OCI-LY3 (cell line): ENCODE data around the gene PREB.

Experiments
- H2AFZ ChIP-seq: fragments of 200-600, 300-600 bp; shearing (Covaris generic); 2 replicates; pipeline ENCODE4 v1.6.0; 2014; ENCODE audit warnings: antibody characterized with exemption, low read depth, low read length
- H3K27ac ChIP-seq: fragments of 200-600, 300-600 bp; sonication (generic); 2 replicates; pipeline ENCODE4 v1.5.1; 2014; ENCODE audit warnings: mild to moderate bottlenecking, low read length, moderate library complexity, mixed read lengths
- H3K27me3 ChIP-seq: fragments of 200-600, 300-600 bp; sonication (generic); 2 replicates; pipeline ENCODE4 v1.6.1; 2014; ENCODE audit warnings: low read depth, low read length, mixed read lengths
- H3K36me3 ChIP-seq: fragments of 200-600, 300-600 bp; sonication (generic); replicated peaks from 2 replicates; pipeline ENCODE3; 2014; ENCODE audit warnings: low read depth, low read length, mixed read lengths
- H3K4me1 ChIP-seq: fragments of 300-600, 200-600 bp; sonication (generic); 2 replicates; pipeline ENCODE4 v1.6.1; 2014; ENCODE audit warnings: low read length, mixed read lengths
- H3K4me2 ChIP-seq: fragments of 200-600, 300-600 bp; sonication (generic); 2 replicates; pipeline ENCODE4 v1.6.1; 2014; ENCODE audit warnings: low read length, mixed read lengths
- H3K4me3 ChIP-seq: fragments of 300-600, 200-600 bp; sonication (generic); 2 replicates; pipeline ENCODE4 v1.5.1; 2014; ENCODE audit warnings: antibody characterized with exemption, mild to moderate bottlenecking, low read length, moderate library complexity
- H3K79me2 ChIP-seq: fragments of 300-600, 200-600 bp; shearing (Covaris generic); 2 replicates; pipeline ENCODE4 v1.6.1; 2014; ENCODE audit warnings: mild to moderate bottlenecking, low read length, mixed read lengths
- H3K9ac ChIP-seq: fragments of 300-600, 200-600 bp; shearing (Covaris generic); 2 replicates; pipeline ENCODE4 v1.6.0; 2014; ENCODE audit warnings: mild to moderate bottlenecking, low read length, moderate library complexity
- H3K9me3 ChIP-seq: fragments of 200-600, 300-600 bp; shearing (Covaris generic); 2 replicates; pipeline ENCODE4 v1.6.1; 2014; ENCODE audit warnings: low read length, mixed read lengths; ENCODE audit not compliant: insufficient read depth
- H4K20me1 ChIP-seq: fragments of 200-600, 300-600 bp; sonication (generic); 2 replicates; pipeline ENCODE4 v1.6.1; 2016; ENCODE audit warnings: low read length, mixed read lengths; ENCODE audit not compliant: insufficient read depth
- EZH2phosphoT487 ChIP-seq: fragments of 200-600 bp; shearing (Covaris generic); IDR thresholded peaks from 2 replicates; pipeline ENCODE4 v1.6.1; 2018; ENCODE audit warnings: antibody characterized with exemption, mixed run types, low read depth
- TF ChIP-seq, protein P1 (sequence below): fragments of 200-600, 300-600 bp; sonication (generic); IDR thresholded peaks from 2 replicates; pipeline ENCODE4 v1.5.1; 2014; ENCODE audit warnings: antibody characterized with exemption, low read length, low read depth

The PREB gene

DNA sequence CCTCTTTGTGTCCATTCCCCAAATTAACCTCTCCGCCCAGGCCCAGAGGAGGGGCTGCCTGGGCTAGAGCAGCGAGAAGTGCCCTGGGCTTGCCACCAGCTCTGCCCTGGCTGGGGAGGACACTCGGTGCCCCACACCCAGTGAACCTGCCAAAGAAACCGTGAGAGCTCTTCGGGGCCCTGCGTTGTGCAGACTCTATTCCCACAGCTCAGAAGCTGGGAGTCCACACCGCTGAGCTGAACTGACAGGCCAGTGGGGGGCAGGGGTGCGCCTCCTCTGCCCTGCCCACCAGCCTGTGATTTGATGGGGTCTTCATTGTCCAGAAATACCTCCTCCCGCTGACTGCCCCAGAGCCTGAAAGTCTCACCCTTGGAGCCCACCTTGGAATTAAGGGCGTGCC is 34.4 kb downstream of the PREB start:
- no peak overlapping the region for H3K4me3 ChIP-seq
- H3K9ac ChIP-seq = no peak overlapping the region
- no peak overlapping the region for H2AFZ ChIP-seq
- H3K9me3 ChIP-seq = no peaks in the 10 kb centered on the region
- no peak for TF ChIP-seq EZH2phosphoT487
- TF ChIP-seq, protein P1, sequence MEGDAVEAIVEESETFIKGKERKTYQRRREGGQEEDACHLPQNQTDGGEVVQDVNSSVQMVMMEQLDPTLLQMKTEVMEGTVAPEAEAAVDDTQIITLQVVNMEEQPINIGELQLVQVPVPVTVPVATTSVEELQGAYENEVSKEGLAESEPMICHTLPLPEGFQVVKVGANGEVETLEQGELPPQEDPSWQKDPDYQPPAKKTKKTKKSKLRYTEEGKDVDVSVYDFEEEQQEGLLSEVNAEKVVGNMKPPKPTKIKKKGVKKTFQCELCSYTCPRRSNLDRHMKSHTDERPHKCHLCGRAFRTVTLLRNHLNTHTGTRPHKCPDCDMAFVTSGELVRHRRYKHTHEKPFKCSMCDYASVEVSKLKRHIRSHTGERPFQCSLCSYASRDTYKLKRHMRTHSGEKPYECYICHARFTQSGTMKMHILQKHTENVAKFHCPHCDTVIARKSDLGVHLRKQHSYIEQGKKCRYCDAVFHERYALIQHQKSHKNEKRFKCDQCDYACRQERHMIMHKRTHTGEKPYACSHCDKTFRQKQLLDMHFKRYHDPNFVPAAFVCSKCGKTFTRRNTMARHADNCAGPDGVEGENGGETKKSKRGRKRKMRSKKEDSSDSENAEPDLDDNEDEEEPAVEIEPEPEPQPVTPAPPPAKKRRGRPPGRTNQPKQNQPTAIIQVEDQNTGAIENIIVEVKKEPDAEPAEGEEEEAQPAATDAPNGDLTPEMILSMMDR = no peak
- no peaks in the 10 kb centered on the region for H3K36me3 ChIP-seq
- no peaks in the 10 kb centered on the region for H3K27me3 ChIP-seq
- H4K20me1 ChIP-seq = no peaks in the 10 kb centered on the region
- H3K4me2 ChIP-seq = no peak overlapping the region
- peaks cover 8% of the 10 kb centered on the region; the same call in 1 of the 2 replicates for H3K4me1 ChIP-seq
- no peak overlapping the region for H3K27ac ChIP-seq
- no peaks in the 10 kb centered on the region for H3K79me2 ChIP-seq

GRCh38 chr2:27099334-27099955 is 35.0 kb downstream of the PREB start:
- peaks cover 8% of the 10 kb centered on the region; the same call in 1 of the 2 replicates for H3K4me1 ChIP-seq
- no peak for TF ChIP-seq EZH2phosphoT487
- TF ChIP-seq, protein P1 = no peak
- no peak overlapping the region for H3K4me2 ChIP-seq
- H4K20me1 ChIP-seq = no peaks in the 10 kb centered on the region
- H3K27ac ChIP-seq = no peak overlapping the region
- H3K79me2 ChIP-seq = no peaks in the 10 kb centered on the region
- no peak overlapping the region for H3K9ac ChIP-seq
- H3K4me3 ChIP-seq = no peak overlapping the region
- H2AFZ ChIP-seq = no peak overlapping the region
- H3K27me3 ChIP-seq = no peaks in the 10 kb centered on the region
- H3K9me3 ChIP-seq = no peaks in the 10 kb centered on the region
- H3K36me3 ChIP-seq = no peaks in the 10 kb centered on the region

GRCh38 chr2:27097341-27097740 is 37.1 kb downstream of the PREB start:
- Histone ChIP-seq H3K4me1 (peaks cover 8% of the 10 kb centered on the region; the same call in 1 of the 2 replicates), H3K9ac (no peak overlapping the region), H3K79me2 (no peaks in the 10 kb centered on the region), H3K27ac (no peak overlapping the region), H3K27me3 (no peaks in the 10 kb centered on the region), H3K4me2 (no peak overlapping the region), H4K20me1 (no peaks in the 10 kb centered on the region), H3K4me3 (no peak overlapping the region), H3K9me3 (no peaks in the 10 kb centered on the region), H2AFZ (no peak overlapping the region), H3K36me3 (no peaks in the 10 kb centered on the region)
- TF ChIP-seq, protein P1 = no peak
- no peak for TF ChIP-seq EZH2phosphoT487

DNA sequence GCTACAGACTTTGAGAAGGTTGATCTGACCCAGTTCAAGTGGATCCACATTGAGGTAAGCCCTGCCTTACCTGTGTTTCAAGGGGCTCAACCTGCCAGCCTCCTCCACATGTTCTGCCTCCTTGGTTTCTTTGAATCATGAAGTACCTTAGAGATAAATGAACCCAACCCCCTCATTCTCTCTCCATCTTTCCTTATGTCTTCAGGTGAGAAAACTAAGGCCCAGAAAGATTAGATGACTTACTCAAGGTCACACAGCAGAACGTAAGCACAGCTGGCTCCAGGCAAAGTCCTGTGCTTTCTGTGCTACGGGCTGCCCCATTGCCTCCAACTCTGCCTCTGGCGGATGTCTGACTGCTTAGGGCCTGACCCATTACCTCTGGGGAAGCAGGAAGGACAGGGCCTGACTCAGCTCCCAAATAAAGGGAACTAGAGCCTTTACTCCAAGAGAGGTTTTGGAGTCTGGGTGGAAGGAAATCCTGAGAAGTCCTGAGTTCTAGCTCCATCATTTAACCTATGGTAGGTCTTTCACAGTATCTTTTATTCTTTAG is 37.6 kb downstream of the PREB start:
- TF ChIP-seq, protein P1 = no peak
- no peak for TF ChIP-seq EZH2phosphoT487
- no peak overlapping the region for H3K27ac ChIP-seq
- H3K4me1 ChIP-seq = peaks cover 8% of the 10 kb centered on the region; the same call in 1 of the 2 replicates
- no peaks in the 10 kb centered on the region for H3K27me3 ChIP-seq
- H2AFZ ChIP-seq = no peak overlapping the region; the same call in 1 of the 2 replicates
- no peaks in the 10 kb centered on the region for H3K79me2 ChIP-seq
- no peaks in the 10 kb centered on the region for H3K36me3 ChIP-seq
- H4K20me1 ChIP-seq = no peaks in the 10 kb centered on the region
- no peaks in the 10 kb centered on the region for H3K9me3 ChIP-seq
- peak overlapping the region; percentile 96 for H3K4me2 ChIP-seq
- no peak overlapping the region for H3K4me3 ChIP-seq
- no peak overlapping the region for H3K9ac ChIP-seq
